DOHH2 (cell line): ENCODE results near the gene MET.

Experiments
- H3F3A ChIP-seq: fragments of 200-600 bp; sonication (generic), shearing (Covaris generic); 2 replicates; pipeline ENCODE4 v1.6.0; 2016; ENCODE audit warnings: antibody characterized with exemption, mild to moderate bottlenecking; ENCODE audit not compliant: control insufficient read depth, insufficient read depth
- H3K27ac ChIP-seq: fragments of 200-600 bp; sonication (generic); 2 replicates; pipeline ENCODE4 v1.5.1; 2014; ENCODE audit warnings: low read depth, mild to moderate bottlenecking, low read length, moderate library complexity
- H3K27me3 ChIP-seq: fragments of 200-600 bp; sonication (generic); 2 replicates; pipeline ENCODE4 v1.6.1; 2014; ENCODE audit warnings: mild to moderate bottlenecking, low read length, mixed read lengths; ENCODE audit not compliant: control insufficient read depth
- H3K36me3 ChIP-seq: fragments of 200-600 bp; sonication (generic); 2 replicates; pipeline ENCODE4 v1.6.1; 2014; ENCODE audit warnings: mild to moderate bottlenecking, low read length, moderate library complexity, mixed read lengths; ENCODE audit not compliant: control insufficient read depth
- H3K4me1 ChIP-seq: fragments of 200-600 bp; sonication (generic); 2 replicates; pipeline ENCODE4 v1.6.1; 2014; ENCODE audit warnings: mild to moderate bottlenecking, low read length, mixed read lengths; ENCODE audit not compliant: control insufficient read depth
- H3K4me2 ChIP-seq: fragments of 200-600 bp; sonication (generic); 2 replicates; pipeline ENCODE4 v1.6.0; 2014; ENCODE audit warnings: mild to moderate bottlenecking, low read length, moderate library complexity
- H3K4me3 ChIP-seq: fragments of 200-600 bp; sonication (generic); 2 replicates; pipeline ENCODE4 v1.5.1; 2014; ENCODE audit warnings: mild to moderate bottlenecking, low read length, mixed read lengths
- H3K79me2 ChIP-seq: fragments of 200-600 bp; sonication (generic); 2 replicates; pipeline ENCODE4 v1.6.1; 2014; ENCODE audit warnings: mild to moderate bottlenecking, low read length, mixed read lengths; ENCODE audit not compliant: control insufficient read depth
- H3K9me2 ChIP-seq: fragments of 200-600 bp; sonication (generic); replicated peaks from 2 replicates; pipeline ENCODE4 v1.6.1; 2014; ENCODE audit warnings: mild to moderate bottlenecking, low read length, mixed read lengths; ENCODE audit not compliant: control insufficient read depth
- H3K9me3 ChIP-seq: fragments of 200-600 bp; sonication (generic); 2 replicates; pipeline ENCODE4 v1.6.1; 2014; ENCODE audit warnings: antibody characterized with exemption, low read length, mixed read lengths; ENCODE audit not compliant: control insufficient read depth, insufficient read depth
- H4K20me1 ChIP-seq: fragments of 200-600 bp; sonication (generic); 2 replicates; pipeline ENCODE4 v1.6.0; 2014; ENCODE audit warnings: low read depth, mild to moderate bottlenecking, antibody characterized with exemption, low read length, moderate library complexity; ENCODE audit not compliant: control insufficient read depth, insufficient read depth
- EZH2phosphoT487 ChIP-seq: fragments of 200-600 bp; sonication (generic); IDR thresholded peaks from 2 replicates; pipeline ENCODE4 v1.6.1; 2017; ENCODE audit warnings: borderline replicate concordance, mild to moderate bottlenecking, antibody characterized with exemption, low read length, moderate library complexity, mixed read lengths
- TF ChIP-seq, protein P1 (sequence below): fragments of 200-600 bp; sonication (generic); IDR thresholded peaks from one replicate; pipeline ENCODE4 v1.5.1; 2014; ENCODE audit warnings: antibody characterized with exemption, mild to moderate bottlenecking, low read depth, low read length; ENCODE audit not compliant: poor library complexity, severe bottlenecking

MET gene

GRCh38 chr7:116790025-116790424 lies 118.0 kb downstream of the MET start:
- no peaks in the 10 kb centered on the region for H3F3A ChIP-seq
- H3K9me3 ChIP-seq: no peaks in the 10 kb centered on the region
- no peaks in the 10 kb centered on the region for H3K9me2 ChIP-seq
- TF ChIP-seq, protein P1, sequence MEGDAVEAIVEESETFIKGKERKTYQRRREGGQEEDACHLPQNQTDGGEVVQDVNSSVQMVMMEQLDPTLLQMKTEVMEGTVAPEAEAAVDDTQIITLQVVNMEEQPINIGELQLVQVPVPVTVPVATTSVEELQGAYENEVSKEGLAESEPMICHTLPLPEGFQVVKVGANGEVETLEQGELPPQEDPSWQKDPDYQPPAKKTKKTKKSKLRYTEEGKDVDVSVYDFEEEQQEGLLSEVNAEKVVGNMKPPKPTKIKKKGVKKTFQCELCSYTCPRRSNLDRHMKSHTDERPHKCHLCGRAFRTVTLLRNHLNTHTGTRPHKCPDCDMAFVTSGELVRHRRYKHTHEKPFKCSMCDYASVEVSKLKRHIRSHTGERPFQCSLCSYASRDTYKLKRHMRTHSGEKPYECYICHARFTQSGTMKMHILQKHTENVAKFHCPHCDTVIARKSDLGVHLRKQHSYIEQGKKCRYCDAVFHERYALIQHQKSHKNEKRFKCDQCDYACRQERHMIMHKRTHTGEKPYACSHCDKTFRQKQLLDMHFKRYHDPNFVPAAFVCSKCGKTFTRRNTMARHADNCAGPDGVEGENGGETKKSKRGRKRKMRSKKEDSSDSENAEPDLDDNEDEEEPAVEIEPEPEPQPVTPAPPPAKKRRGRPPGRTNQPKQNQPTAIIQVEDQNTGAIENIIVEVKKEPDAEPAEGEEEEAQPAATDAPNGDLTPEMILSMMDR: no peak
- TF ChIP-seq EZH2phosphoT487: no peak
- H4K20me1 ChIP-seq: no peaks in the 10 kb centered on the region
- H3K27ac ChIP-seq: no peak overlapping the region
- no peaks in the 10 kb centered on the region for H3K4me1 ChIP-seq
- H3K4me2 ChIP-seq: no peak overlapping the region
- no peaks in the 10 kb centered on the region for H3K79me2 ChIP-seq
- no peaks in the 10 kb centered on the region for H3K27me3 ChIP-seq
- no peak overlapping the region for H3K4me3 ChIP-seq
- no peaks in the 10 kb centered on the region for H3K36me3 ChIP-seq

DNA sequence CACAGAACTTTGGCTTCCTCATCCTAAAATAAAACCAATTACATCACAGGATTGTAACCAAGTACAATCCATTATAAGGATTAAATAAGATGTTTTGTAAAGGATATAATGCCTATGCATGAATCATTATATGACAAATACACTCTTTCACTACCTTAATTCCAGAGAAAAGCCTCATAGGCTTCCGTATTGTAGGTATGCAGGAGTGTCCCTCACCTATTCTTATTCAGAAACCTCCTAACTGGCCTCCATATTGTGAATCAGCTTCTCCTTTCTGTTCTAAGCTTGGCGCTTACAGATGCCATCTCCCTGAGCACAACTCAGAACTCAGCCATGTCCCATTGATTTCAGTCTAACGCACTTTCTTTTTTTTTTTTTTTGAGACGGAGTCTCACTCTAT lies 120.8 kb downstream of the MET start:
- no peaks in the 10 kb centered on the region for H3K79me2 ChIP-seq
- no peaks in the 10 kb centered on the region for H3F3A ChIP-seq
- no peaks in the 10 kb centered on the region for H3K27me3 ChIP-seq
- H4K20me1 ChIP-seq: no peaks in the 10 kb centered on the region
- no peak overlapping the region for H3K27ac ChIP-seq
- no peaks in the 10 kb centered on the region for H3K9me3 ChIP-seq
- H3K4me2 ChIP-seq: no peak overlapping the region
- no peak for TF ChIP-seq EZH2phosphoT487
- TF ChIP-seq, protein P1: no peak
- no peaks in the 10 kb centered on the region for H3K4me1 ChIP-seq
- H3K9me2 ChIP-seq: no peaks in the 10 kb centered on the region
- H3K36me3 ChIP-seq: no peaks in the 10 kb centered on the region
- no peak overlapping the region for H3K4me3 ChIP-seq

GRCh38 chr7:116793795-116794340 lies 121.9 kb downstream of the MET start:
- Histone ChIP-seq H3K9me3 (no peaks in the 10 kb centered on the region), H3K4me1 (peaks cover 6% of the 10 kb centered on the region; the same call in 1 of the 2 replicates), H3K4me3 (no peak overlapping the region), H3K79me2 (no peaks in the 10 kb centered on the region), H4K20me1 (no peaks in the 10 kb centered on the region), H3K27me3 (no peaks in the 10 kb centered on the region), H3K4me2 (no peak overlapping the region), H3K27ac (no peak overlapping the region), H3K9me2 (no peaks in the 10 kb centered on the region), H3F3A (no peaks in the 10 kb centered on the region), H3K36me3 (no peaks in the 10 kb centered on the region)
- TF ChIP-seq, protein P1: no peak
